Measurements from ENCODE around the gene MFNG.
A peak's percentile ranks its signal among the peaks of the same experiment; 100 is the strongest.

The MFNG gene

DNA sequence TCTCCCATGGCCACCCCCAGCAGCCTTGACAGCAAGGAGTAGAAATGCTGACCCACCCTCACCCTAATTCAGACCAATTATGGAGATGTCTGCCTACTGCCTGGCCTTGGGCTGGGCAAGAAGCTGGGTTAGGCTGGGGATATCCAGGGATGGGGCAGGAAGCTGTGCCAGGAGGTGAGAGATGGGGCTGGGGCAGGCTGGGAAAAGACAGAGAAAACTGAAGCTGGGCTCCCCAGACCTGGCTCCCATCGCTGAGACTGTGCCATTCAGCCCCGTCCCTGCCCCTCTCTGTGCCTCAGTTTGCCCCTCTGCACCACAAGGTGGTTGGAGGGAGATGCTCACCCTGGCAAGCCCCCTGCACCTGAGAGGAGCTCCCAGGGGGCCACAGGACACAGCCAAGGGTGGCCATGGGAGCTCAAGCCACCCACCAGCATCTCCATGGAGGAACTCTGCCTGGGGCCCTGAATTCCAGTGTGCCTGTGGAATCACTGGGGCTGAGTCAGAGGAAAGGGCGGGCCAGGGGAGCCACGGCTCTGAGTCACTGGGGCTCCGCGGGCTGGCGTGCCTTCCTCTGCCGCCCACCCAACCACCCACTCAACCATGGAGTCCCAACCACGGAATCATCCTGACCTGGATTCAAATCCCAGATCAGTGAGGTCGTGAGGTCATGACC lies 39.0 kb upstream of the MFNG start (continued):
- TF ChIP-seq ZNF488 (tag by site-specific recombination; IDR thresholded peaks at IDR 0.05) (no peak), ZNF169 (tag by site-specific recombination; IDR thresholded peaks at IDR 0.05) (no peak), ZNF23 (tag by site-specific recombination; IDR thresholded peaks at IDR 0.05; ENCODE audit: borderline replicate concordance) (no peak), ZBTB20 (tag by site-specific recombination; IDR thresholded peaks at IDR 0.05) (peak; percentile 62), ZFP69B (tag by site-specific recombination; IDR thresholded peaks at IDR 0.05) (no peak), ZBTB26 (tag by site-specific recombination; optimal IDR thresholded peaks at IDR 0.05) (no peak), ZNF843 (tag by site-specific recombination; IDR thresholded peaks at IDR 0.05) (no peak), ZNF174 (tag by site-specific recombination; IDR thresholded peaks at IDR 0.05) (no peak), ZNF2 (tag by site-specific recombination; IDR thresholded peaks at IDR 0.05) (no peak), ZBTB49 (tag by site-specific recombination; IDR thresholded peaks at IDR 0.05; ENCODE audit: low read depth) (no peak), EGR2 (tag by site-specific recombination; IDR thresholded peaks at IDR 0.05; ENCODE audit: low read depth) (peak; percentile 94), ZNF146 (tag by site-specific recombination; IDR thresholded peaks at IDR 0.05) (no peak), ZNF629 (tag by site-specific recombination; IDR thresholded peaks at IDR 0.05) (0 out of 2 replicates have a peak, but pooled peaks have one; percentile 31), BCL11B (tag by site-specific recombination; IDR thresholded peaks at IDR 0.05; ENCODE audit: low read depth) (0 out of 2 replicates have a peak, but pooled peaks have one; percentile 58), ZNF48 (tag by site-specific recombination; IDR thresholded peaks at IDR 0.05) (no peak), SCRT1 (tag by site-specific recombination; IDR thresholded peaks at IDR 0.05; ENCODE audit: borderline replicate concordance) (no peak), ZFP37 (tag by site-specific recombination; IDR thresholded peaks at IDR 0.05) (no peak), ZNF223 (tag by site-specific recombination; IDR thresholded peaks at IDR 0.05) (no peak), ZSCAN5A (tag by site-specific recombination; IDR thresholded peaks at IDR 0.05) (no peak), KLF1 (tag by site-specific recombination; IDR thresholded peaks at IDR 0.05) (peak; percentile 68), ZNF140 (tag by site-specific recombination; IDR thresholded peaks at IDR 0.05) (no peak), ZNF121 (tag by site-specific recombination; IDR thresholded peaks at IDR 0.05) (no peak), ZSCAN4 (tag by site-specific recombination; IDR thresholded peaks at IDR 0.05) (no peak), RBAK (tag by site-specific recombination; IDR thresholded peaks at IDR 0.05) (no peak), ZNF133 (tag by site-specific recombination; IDR thresholded peaks at IDR 0.05) (no peak), ZNF311 (tag by site-specific recombination; IDR thresholded peaks at IDR 0.05; ENCODE audit: borderline replicate concordance) (no peak), ZIC2 (tag by site-specific recombination; IDR thresholded peaks at IDR 0.05) (peak; percentile 69), TCF7L2 (IDR thresholded peaks at IDR 0.05; ENCODE audit: borderline replicate concordance, low read depth, low read length) (no peak)
- TF ChIP-seq, protein P1, sequence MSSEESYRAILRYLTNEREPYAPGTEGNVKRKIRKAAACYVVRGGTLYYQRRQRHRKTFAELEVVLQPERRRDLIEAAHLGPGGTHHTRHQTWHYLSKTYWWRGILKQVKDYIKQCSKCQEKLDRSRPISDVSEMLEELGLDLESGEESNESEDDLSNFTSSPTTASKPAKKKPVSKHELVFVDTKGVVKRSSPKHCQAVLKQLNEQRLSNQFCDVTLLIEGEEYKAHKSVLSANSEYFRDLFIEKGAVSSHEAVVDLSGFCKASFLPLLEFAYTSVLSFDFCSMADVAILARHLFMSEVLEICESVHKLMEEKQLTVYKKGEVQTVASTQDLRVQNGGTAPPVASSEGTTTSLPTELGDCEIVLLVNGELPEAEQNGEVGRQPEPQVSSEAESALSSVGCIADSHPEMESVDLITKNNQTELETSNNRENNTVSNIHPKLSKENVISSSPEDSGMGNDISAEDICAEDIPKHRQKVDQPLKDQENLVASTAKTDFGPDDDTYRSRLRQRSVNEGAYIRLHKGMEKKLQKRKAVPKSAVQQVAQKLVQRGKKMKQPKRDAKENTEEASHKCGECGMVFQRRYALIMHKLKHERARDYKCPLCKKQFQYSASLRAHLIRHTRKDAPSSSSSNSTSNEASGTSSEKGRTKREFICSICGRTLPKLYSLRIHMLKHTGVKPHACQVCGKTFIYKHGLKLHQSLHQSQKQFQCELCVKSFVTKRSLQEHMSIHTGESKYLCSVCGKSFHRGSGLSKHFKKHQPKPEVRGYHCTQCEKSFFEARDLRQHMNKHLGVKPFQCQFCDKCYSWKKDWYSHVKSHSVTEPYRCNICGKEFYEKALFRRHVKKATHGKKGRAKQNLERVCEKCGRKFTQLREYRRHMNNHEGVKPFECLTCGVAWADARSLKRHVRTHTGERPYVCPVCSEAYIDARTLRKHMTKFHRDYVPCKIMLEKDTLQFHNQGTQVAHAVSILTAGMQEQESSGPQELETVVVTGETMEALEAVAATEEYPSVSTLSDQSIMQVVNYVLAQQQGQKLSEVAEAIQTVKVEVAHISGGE (tag by site-specific recombination; conservative IDR thresholded peaks at IDR 0.05; ENCODE audit: low read depth), result no peak
- TF ChIP-seq, protein P2, sequence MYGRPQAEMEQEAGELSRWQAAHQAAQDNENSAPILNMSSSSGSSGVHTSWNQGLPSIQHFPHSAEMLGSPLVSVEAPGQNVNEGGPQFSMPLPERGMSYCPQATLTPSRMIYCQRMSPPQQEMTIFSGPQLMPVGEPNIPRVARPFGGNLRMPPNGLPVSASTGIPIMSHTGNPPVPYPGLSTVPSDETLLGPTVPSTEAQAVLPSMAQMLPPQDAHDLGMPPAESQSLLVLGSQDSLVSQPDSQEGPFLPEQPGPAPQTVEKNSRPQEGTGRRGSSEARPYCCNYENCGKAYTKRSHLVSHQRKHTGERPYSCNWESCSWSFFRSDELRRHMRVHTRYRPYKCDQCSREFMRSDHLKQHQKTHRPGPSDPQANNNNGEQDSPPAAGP (tag by site-specific recombination; IDR thresholded peaks at IDR 0.05), result peak; percentile 91
